ENCODE measurements around the gene PDE6C. TPM values are rescaled to one million over a fixed set of nuclear protein-coding genes. Genes with fewer than 3 reads are reported as not detected.
A peak's percentile ranks its signal among the peaks of the same experiment; 100 is the strongest.

The PDE6C gene
- total and polyA plus RNA-seq, 4 experiments from 2014 or later: not detected

DNA sequence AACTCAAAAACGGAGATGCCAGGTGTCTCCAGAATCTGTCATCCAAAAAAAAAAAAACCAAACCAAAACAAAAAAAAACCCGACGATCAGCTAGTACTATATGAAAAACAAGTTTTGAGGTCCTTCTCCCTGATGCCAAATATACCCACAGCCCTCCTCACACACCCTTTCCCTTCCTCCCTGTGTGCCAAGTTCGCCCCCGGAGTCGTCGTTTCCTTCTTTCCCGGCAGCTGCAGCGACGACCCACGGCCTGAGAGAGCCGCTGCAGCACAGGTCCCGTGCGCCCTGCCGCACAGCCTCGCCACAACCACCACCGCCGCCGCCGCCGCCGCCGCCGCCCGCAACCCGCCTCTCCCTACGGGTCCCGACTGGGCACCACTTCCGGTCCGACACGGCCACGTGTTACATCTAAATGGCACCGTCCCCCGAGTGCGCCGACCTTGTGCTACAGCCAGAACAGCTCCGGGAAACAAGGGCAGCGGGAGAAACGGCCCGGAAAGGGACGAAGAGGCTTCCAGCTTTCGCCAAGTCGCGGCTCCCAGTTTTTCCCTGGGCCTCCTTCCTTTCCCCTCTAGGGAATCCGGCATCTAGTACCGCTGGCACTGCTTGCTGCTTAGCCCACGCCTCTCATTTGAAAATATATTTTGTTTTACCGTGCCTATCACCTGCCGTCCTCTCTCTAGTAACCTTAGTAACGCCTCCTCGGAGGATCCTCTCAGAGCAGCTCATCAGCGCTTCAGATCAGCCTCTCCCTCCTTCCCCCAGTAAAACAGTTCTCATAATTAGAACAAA is 90.1 kb downstream of the PDE6C start, which contains the start of gene FRA10AC1:
FRA10AC1 (minus strand) TSS at position 383 of the 792 bp plus-strand sequence. CDS start 2,486 bp downstream, outside the sequence.
- ChIA-PET CTCF (ENCODE audit: partially characterized antibody) (interaction anchor here (1.0 to 2.5 kb wide), 7 partner anchors 12 to 214 kb away, joined by 3 to 8 read pairs (median 4); no protein-coding TSS in a partner anchor), POLR2A (ENCODE audit: partially characterized antibody) (interaction anchor here (0.7 to 1.9 kb wide), 15 partner anchors 8 to 1778 kb away, joined by 3 to 8 read pairs (median 4); partner anchors contain the start of genes BTAF1, EXOC6, NOC3L and SLC35G1)
- intact Hi-C loops (cut with micrococcal nuclease): loop anchor here (1.0 to 10.0 kb wide), 8 partner anchors 114 to 1992 kb away; partner anchors contain the start of genes BTAF1, CEP55, EXOC6 and KIF11
- no peak within 1 kb of the TSS for H3K4me3 Mint-ChIP-seq
- Histone ChIP-seq H3K27ac (ENCODE audit: low read depth, low read length) (peak within 1 kb of the TSS; percentile 63), H3K27me3 (ENCODE audit: insufficient read depth, low read length) (no peaks in the 10 kb centered on the region), H3K36me3 (ENCODE audit: insufficient read depth, low read length) (peaks cover 6% of the 10 kb centered on the region), H3K4me1 (ENCODE audit: insufficient read depth, low read length) (peaks cover 28% of the 10 kb centered on the region), H3K4me3 (ENCODE audit: low read length in 2 of 2) (peak within 1 kb of the TSS; percentile 78 to 100), H3K9me3 (ENCODE audit: control insufficient read depth in 1 of 2, low read length in 2 of 2) (no peaks in the 10 kb centered on the region)
- no peaks in the 10 kb centered on the region for H3K27me3 Mint-ChIP-seq
- no peak within 1 kb of the TSS for H3K27ac Mint-ChIP-seq
- H3K36me3 Mint-ChIP-seq: peaks cover 5 to 15% of the 10 kb centered on the region in 2 donors
- peaks cover 6 to 23% (median 16%) of the 10 kb centered on the region in 4 donors for H3K4me1 Mint-ChIP-seq
- H3K9me3 Mint-ChIP-seq: no peaks in the 10 kb centered on the region
- peak; percentile 83 to 89 (median 84) for DNase-seq

GRCh38 chr10:93703066-93703465 is 90.7 kb downstream of the PDE6C start:
- Mint-ChIP-seq H3K9me3 (no peaks in the 10 kb centered on the region), H3K27ac (no peak overlapping the region), H3K27me3 (no peaks in the 10 kb centered on the region), H3K36me3 (peaks cover 4 to 12% of the 10 kb centered on the region in 2 donors), H3K4me3 (no peak overlapping the region), H3K4me1 (peaks cover 4 to 23% (median 16%) of the 10 kb centered on the region in 4 donors)
- no peak for DNase-seq
- intact Hi-C loops (cut with micrococcal nuclease): loop anchor here (2.0 to 10.0 kb wide), 7 partner anchors 189 to 1992 kb away; partner anchors contain the start of genes BTAF1, CEP55, EXOC6 and KIF11
- POLR2A ChIA-PET (ENCODE audit: partially characterized antibody): interaction anchor here (0.9 to 1.9 kb wide), 10 partner anchors 9 to 1779 kb away, joined by 3 to 8 read pairs (median 4); partner anchors contain the start of genes BTAF1, EXOC6, NOC3L and SLC35G1
- CTCF ChIA-PET (ENCODE audit: partially characterized antibody): interaction anchor here (1.0 to 2.5 kb wide), 5 partner anchors 20 to 214 kb away, joined by 3 to 8 read pairs (median 4); no protein-coding TSS in a partner anchor
- Histone ChIP-seq H3K36me3 (ENCODE audit: insufficient read depth, low read length) (peaks cover 6% of the 10 kb centered on the region), H3K4me3 (ENCODE audit: low read length in 2 of 2) (peak overlapping the region; percentile 68 to 100), H3K27ac (ENCODE audit: low read depth, low read length) (peak overlapping the region; percentile 63), H3K27me3 (ENCODE audit: insufficient read depth, low read length) (no peaks in the 10 kb centered on the region), H3K9me3 (ENCODE audit: control insufficient read depth in 1 of 2, low read length in 2 of 2) (no peaks in the 10 kb centered on the region), H3K4me1 (ENCODE audit: insufficient read depth, low read length) (peaks cover 28% of the 10 kb centered on the region)

- Histone ChIP-seq H3K27me3 (ENCODE audit: insufficient read depth, low read length) (no peaks in the 10 kb centered on the region), H3K9me3 (ENCODE audit: control insufficient read depth in 1 of 2, low read length in 2 of 2) (no peaks in the 10 kb centered on the region), H3K27ac (ENCODE audit: low read depth, low read length) (no peak overlapping the region), H3K4me1 (ENCODE audit: insufficient read depth, low read length) (peaks cover 28% of the 10 kb centered on the region), H3K36me3 (ENCODE audit: insufficient read depth, low read length) (peaks cover 2% of the 10 kb centered on the region), H3K4me3 (ENCODE audit: low read length in 2 of 2) (no peak overlapping the region)
- ChIA-PET POLR2A (ENCODE audit: partially characterized antibody) (no interaction called here), CTCF (ENCODE audit: partially characterized antibody) (no interaction called here)
- Mint-ChIP-seq H3K27me3 (no peaks in the 10 kb centered on the region), H3K9me3 (no peaks in the 10 kb centered on the region), H3K36me3 (peaks cover 3 to 8% of the 10 kb centered on the region in 2 donors), H3K27ac (peak overlapping the region in 5 of 7 donors; percentile 48 to 85 (median 70)), H3K4me1 (peaks cover 4 to 21% (median 15%) of the 10 kb centered on the region in 4 donors), H3K4me3 (peak overlapping the region; percentile 36 to 81 (median 73))
- intact Hi-C loops (cut with micrococcal nuclease): loop anchor here (2.0 to 10.0 kb wide), 7 partner anchors 188 to 1991 kb away; partner anchors contain the start of genes BTAF1, CEP55, EXOC6 and KIF11
- no peak for DNase-seq
These were observed 91.5 kb downstream of the PDE6C start for GRCh38 chr10:93703841-93704240.

GRCh38 chr10:93704451-93704850 is 92.1 kb downstream of the PDE6C start:
- intact Hi-C loops (cut with micrococcal nuclease): loop anchor here (5.0 to 10.0 kb wide), 6 partner anchors 188 to 1990 kb away; partner anchors contain the start of genes BTAF1, EXOC6, KIF11 and NOC3L
- Mint-ChIP-seq H3K27me3 (no peaks in the 10 kb centered on the region), H3K4me3 (peak overlapping the region in 2 of 8 donors; percentile 28 to 76), H3K4me1 (peaks cover 4 to 15% (median 11%) of the 10 kb centered on the region in 4 donors), H3K27ac (no peak overlapping the region), H3K36me3 (peaks cover 0 to 3% of the 10 kb centered on the region in 2 donors), H3K9me3 (no peaks in the 10 kb centered on the region)
- Histone ChIP-seq H3K27me3 (ENCODE audit: insufficient read depth, low read length) (no peaks in the 10 kb centered on the region), H3K4me3 (ENCODE audit: low read length in 2 of 2) (no peak overlapping the region), H3K4me1 (ENCODE audit: insufficient read depth, low read length) (peaks cover 25% of the 10 kb centered on the region), H3K27ac (ENCODE audit: low read depth, low read length) (no peak overlapping the region), H3K36me3 (ENCODE audit: insufficient read depth, low read length) (no peaks in the 10 kb centered on the region), H3K9me3 (ENCODE audit: control insufficient read depth in 1 of 2, low read length in 2 of 2) (no peaks in the 10 kb centered on the region)
- ChIA-PET CTCF (ENCODE audit: partially characterized antibody) (no interaction called here), POLR2A (ENCODE audit: partially characterized antibody) (no interaction called here)
- DNase-seq: no peak

DNA sequence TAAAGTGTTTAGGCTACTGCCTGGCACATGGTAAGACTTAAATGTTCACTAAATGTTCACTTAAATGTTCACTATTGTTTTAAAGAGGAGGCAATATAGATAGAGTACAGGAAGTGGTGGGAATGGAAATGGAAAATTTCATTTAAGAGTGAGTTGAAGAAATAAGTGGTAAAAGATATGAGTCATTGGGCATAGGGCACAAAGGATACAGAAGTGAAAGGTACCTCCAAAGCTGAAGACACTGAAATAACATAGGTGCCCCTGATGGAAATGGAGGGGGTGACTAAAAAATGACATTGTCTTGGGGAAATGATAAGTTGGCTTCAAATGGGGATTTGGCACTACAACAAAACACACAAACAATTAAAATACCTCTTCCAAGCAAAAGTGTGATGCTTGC is 95.3 kb downstream of the PDE6C start:
- Histone ChIP-seq H3K4me1 (ENCODE audit: insufficient read depth, low read length) (peaks cover 4% of the 10 kb centered on the region), H3K27ac (ENCODE audit: low read depth, low read length) (no peak overlapping the region), H3K36me3 (ENCODE audit: insufficient read depth, low read length) (no peaks in the 10 kb centered on the region), H3K27me3 (ENCODE audit: insufficient read depth, low read length) (no peaks in the 10 kb centered on the region), H3K9me3 (ENCODE audit: control insufficient read depth in 1 of 2, low read length in 2 of 2) (no peaks in the 10 kb centered on the region), H3K4me3 (ENCODE audit: low read length in 2 of 2) (no peak overlapping the region)
- ChIA-PET CTCF (ENCODE audit: partially characterized antibody) (interaction anchor here (0.9 to 2.1 kb wide), 2 partner anchors 10 to 19 kb away, joined by 5 to 9 read pairs; no protein-coding TSS in a partner anchor), POLR2A (ENCODE audit: partially characterized antibody) (no interaction called here)
- Mint-ChIP-seq H3K36me3 (no peaks in the 10 kb centered on the region), H3K27ac (peak overlapping the region in 1 of 7 donors; percentile 47), H3K9me3 (no peaks in the 10 kb centered on the region), H3K27me3 (peaks cover 0 to 3% of the 10 kb centered on the region in 2 donors), H3K4me3 (no peak overlapping the region), H3K4me1 (peaks cover 4 to 6% (median 5%) of the 10 kb centered on the region in 4 donors)
- intact Hi-C loops (cut with micrococcal nuclease): loop anchor here (10.0 kb wide), 1 partner anchor 1987 kb away; the partner anchor contains the start of gene TCTN3
- no peak for DNase-seq

DNA sequence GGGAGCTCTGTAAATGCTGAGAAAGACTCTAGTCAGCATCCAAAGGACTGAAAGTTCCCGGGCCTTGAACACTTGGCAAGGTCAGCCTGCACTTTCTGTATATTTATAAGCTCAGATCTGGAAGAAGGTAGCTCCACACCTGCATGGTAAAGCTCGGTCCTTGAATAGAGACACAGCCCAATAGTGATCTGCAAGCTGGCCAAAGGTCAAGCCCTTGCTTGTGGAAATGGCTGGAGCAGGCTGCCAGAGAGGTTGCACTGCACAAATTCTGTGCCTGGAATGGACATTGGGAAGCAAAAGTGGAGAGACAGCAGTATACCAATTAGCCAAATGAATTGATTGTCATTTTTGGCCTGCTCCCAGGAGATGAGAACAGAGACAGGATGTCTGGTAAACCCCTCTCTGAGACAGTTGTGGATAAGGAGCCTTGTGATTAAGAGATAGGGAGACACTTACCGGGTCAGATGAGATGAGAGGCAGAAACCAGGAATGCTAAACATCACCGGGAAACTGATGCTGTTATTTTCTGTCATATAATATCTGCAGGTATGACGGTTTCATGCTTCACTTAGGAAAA is 98.1 kb downstream of the PDE6C start:
- no peaks in the 10 kb centered on the region for H3K9me3 ChIP-seq (ENCODE audit: control insufficient read depth in 1 of 2, low read length in 2 of 2)
- Mint-ChIP-seq H3K27me3 (peaks cover 2 to 8% of the 10 kb centered on the region in 2 donors), H3K36me3 (no peaks in the 10 kb centered on the region), H3K4me1 (peaks cover 0 to 2% (median 0%) of the 10 kb centered on the region in 4 donors), H3K9me3 (no peaks in the 10 kb centered on the region), H3K27ac (no peak overlapping the region), H3K4me3 (no peak overlapping the region)
- no peaks in the 10 kb centered on the region for H3K27me3 ChIP-seq (ENCODE audit: insufficient read depth, low read length)
- intact Hi-C loops (cut with micrococcal nuclease): no loop called here
- DNase-seq: no peak
- H3K4me3 ChIP-seq (ENCODE audit: low read length in 2 of 2): no peak overlapping the region
- no peaks in the 10 kb centered on the region for H3K4me1 ChIP-seq (ENCODE audit: insufficient read depth, low read length)
- POLR2A ChIA-PET (ENCODE audit: partially characterized antibody): no interaction called here
- CTCF ChIA-PET (ENCODE audit: partially characterized antibody): no interaction called here
- no peak overlapping the region for H3K27ac ChIP-seq (ENCODE audit: low read depth, low read length)
- H3K36me3 ChIP-seq (ENCODE audit: insufficient read depth, low read length): no peaks in the 10 kb centered on the region
